Stimulated activated naive CD8-positive, alpha-beta T cell treated with anti-CD3 and anti-CD28 coated beads, Interleukin-15, amount 100 ng/mL, for 72 hours (primary cell): Measurements from ENCODE around the gene GRIK5.
"Not testable (repeated sequence)": the region's sequence is repeated elsewhere in the genome, so short reads cannot be mapped to it uniquely, and the experiment has no call there.

Experiments used
- ATAC-seq: fragments of 150-1000 bp; cut with Tn5 transposase; 2 replicates; pipeline ENCODE4 v1.10.0; 2021; ENCODE audit warnings: mild to moderate bottlenecking, moderate library complexity
- DNase-seq, 2 donors: peaks; one replicate each; pipeline ENCODE4 v3.0.0; 2021 to 2022
- H3K27ac Mint-ChIP-seq, 2 donors: one replicate each; pipeline ENCODE4 v1.8.0; 2022; ENCODE audit warnings: mild to moderate bottlenecking in 2 of 2, mixed read lengths in 2 of 2, moderate library complexity in 2 of 2
- H3K27me3 Mint-ChIP-seq: one replicate; pipeline ENCODE4 v1.8.0; 2022; ENCODE audit warnings: mixed read lengths
- H3K4me1 Mint-ChIP-seq: one replicate; pipeline ENCODE4 v1.8.0; 2022; ENCODE audit warnings: mild to moderate bottlenecking, mixed read lengths
- H3K4me3 Mint-ChIP-seq, 2 donors: one replicate each; pipeline ENCODE4 v1.8.0; 2022; ENCODE audit warnings: mild to moderate bottlenecking in 2 of 2, mixed read lengths in 2 of 2, moderate library complexity in 1 of 2
- H3K9me3 Mint-ChIP-seq, 2 donors: one replicate each; pipeline ENCODE4 v1.8.0; 2022; ENCODE audit warnings: mixed read lengths in 2 of 2

GRIK5 gene

GRCh38 chr19:42051166-42052115 is 18.6 kb downstream of the GRIK5 start:
- ATAC-seq (peak; percentile 95), DNase-seq (peak; percentile 20 to 53)
- Mint-ChIP-seq H3K4me3 (no peak overlapping the region), H3K27ac (peak overlapping the region in 1 of 2 donors; percentile 86), H3K9me3 (no peaks in the 10 kb centered on the region), H3K4me1 (peaks cover 20% of the 10 kb centered on the region), H3K27me3 (no peaks in the 10 kb centered on the region)

- Mint-ChIP-seq H3K9me3 (no peaks in the 10 kb centered on the region), H3K4me1 (peaks cover 20% of the 10 kb centered on the region), H3K4me3 (peak overlapping the region; percentile 27 to 41), H3K27ac (no peak overlapping the region), H3K27me3 (no peaks in the 10 kb centered on the region)
- no peak for ATAC-seq
- no peak for DNase-seq
Observed at GRCh38 chr19:42048992-42049391, 21.0 kb downstream of the GRIK5 start.

GRCh38 chr19:42045575-42045974 is 24.4 kb downstream of the GRIK5 start:
- no peaks in the 10 kb centered on the region for H3K27me3 Mint-ChIP-seq
- no peak for DNase-seq
- no peak overlapping the region for H3K27ac Mint-ChIP-seq
- H3K9me3 Mint-ChIP-seq = no peaks in the 10 kb centered on the region
- ATAC-seq = no peak
- no peak overlapping the region for H3K4me3 Mint-ChIP-seq
- H3K4me1 Mint-ChIP-seq = peaks cover 10% of the 10 kb centered on the region

- Mint-ChIP-seq H3K4me3 (no peak overlapping the region), H3K27me3 (no peaks in the 10 kb centered on the region), H3K27ac (no peak overlapping the region), H3K9me3 (no peaks in the 10 kb centered on the region), H3K4me1 (no peaks in the 10 kb centered on the region)
- no peak for ATAC-seq
- no peak for DNase-seq
Observed at GRCh38 chr19:42042455-42043170, 27.4 kb downstream of the GRIK5 start.

- not testable (repeated sequence) for H3K27ac Mint-ChIP-seq, H3K9me3 Mint-ChIP-seq, H3K4me3 Mint-ChIP-seq, DNase-seq, H3K4me1 Mint-ChIP-seq, H3K27me3 Mint-ChIP-seq, ATAC-seq
Observed at GRCh38 chr19:42040491-42040890, 29.5 kb downstream of the GRIK5 start.

GRCh38 chr19:42040031-42040430 is 30.0 kb downstream of the GRIK5 start:
- no peaks in the 10 kb centered on the region for H3K9me3 Mint-ChIP-seq
- ATAC-seq (no peak), DNase-seq (no peak)
- no peak overlapping the region for H3K27ac Mint-ChIP-seq
- no peaks in the 10 kb centered on the region for H3K27me3 Mint-ChIP-seq
- H3K4me3 Mint-ChIP-seq = no peak overlapping the region
- H3K4me1 Mint-ChIP-seq = peaks cover 1% of the 10 kb centered on the region

GRCh38 chr19:42038666-42039065 is 31.3 kb downstream of the GRIK5 start:
- Mint-ChIP-seq H3K27me3 (peaks cover 9% of the 10 kb centered on the region), H3K4me3 (no peak overlapping the region), H3K9me3 (no peaks in the 10 kb centered on the region), H3K4me1 (peaks cover 9% of the 10 kb centered on the region), H3K27ac (no peak overlapping the region)
- ATAC-seq = no peak
- no peak for DNase-seq

- H3K27me3 Mint-ChIP-seq = peaks cover 9% of the 10 kb centered on the region
- ATAC-seq = no peak
Observed at GRCh38 chr19:42037649-42038048, 32.4 kb downstream of the GRIK5 start.

GRCh38 chr19:42034640-42035391 is 35.2 kb downstream of the GRIK5 start:
- not testable (repeated sequence) for H3K27me3 Mint-ChIP-seq, H3K9me3 Mint-ChIP-seq, H3K4me1 Mint-ChIP-seq
- ATAC-seq (peak; percentile 95), DNase-seq (peak; percentile 63 to 66)
- Mint-ChIP-seq H3K27ac (peak overlapping the region in 1 of 2 donors; percentile 91), H3K4me3 (peak overlapping the region in 1 of 2 donors; percentile 53)

More at GRCh38 chr19:42037649-42038048, 32.4 kb downstream of the GRIK5 start:
- H3K4me3 Mint-ChIP-seq = no peak overlapping the region
- DNase-seq = no peak
- H3K4me1 Mint-ChIP-seq = peaks cover 9% of the 10 kb centered on the region
- H3K9me3 Mint-ChIP-seq = no peaks in the 10 kb centered on the region
- no peak overlapping the region for H3K27ac Mint-ChIP-seq

- no peak for ATAC-seq
- no peaks in the 10 kb centered on the region for H3K9me3 Mint-ChIP-seq
Observed at GRCh38 chr19:42033413-42033812, 36.6 kb downstream of the GRIK5 start.

GRCh38 chr19:42032431-42032830 is 37.6 kb downstream of the GRIK5 start:
- ATAC-seq (no peak), DNase-seq (no peak)
- Mint-ChIP-seq H3K4me1 (peaks cover 9% of the 10 kb centered on the region), H3K4me3 (no peak overlapping the region), H3K9me3 (no peaks in the 10 kb centered on the region), H3K27ac (no peak overlapping the region), H3K27me3 (peaks cover 9% of the 10 kb centered on the region)

More at GRCh38 chr19:42033413-42033812, 36.6 kb downstream of the GRIK5 start:
- DNase-seq = no peak
- H3K27me3 Mint-ChIP-seq = peaks cover 9% of the 10 kb centered on the region
- H3K27ac Mint-ChIP-seq = no peak overlapping the region
- no peak overlapping the region for H3K4me3 Mint-ChIP-seq
- peaks cover 9% of the 10 kb centered on the region for H3K4me1 Mint-ChIP-seq

- Mint-ChIP-seq H3K27ac (no peak overlapping the region), H3K4me1 (peaks cover 9% of the 10 kb centered on the region), H3K9me3 (no peaks in the 10 kb centered on the region), H3K4me3 (no peak overlapping the region), H3K27me3 (peaks cover 9% of the 10 kb centered on the region)
- DNase-seq (no peak), ATAC-seq (no peak)
Observed at GRCh38 chr19:42030645-42031440, 39.2 kb downstream of the GRIK5 start.

GRCh38 chr19:42028304-42029216 is 41.4 kb downstream of the GRIK5 start:
- ATAC-seq = no peak
- H3K27ac Mint-ChIP-seq = no peak overlapping the region
- H3K9me3 Mint-ChIP-seq = no peaks in the 10 kb centered on the region
- peaks cover 13% of the 10 kb centered on the region for H3K27me3 Mint-ChIP-seq
- no peak overlapping the region for H3K4me3 Mint-ChIP-seq
- DNase-seq = peak; percentile 28 to 33
- H3K4me1 Mint-ChIP-seq = no peaks in the 10 kb centered on the region

GRCh38 chr19:42024622-42025111 is 45.3 kb downstream of the GRIK5 start:
- no peak for DNase-seq
- ATAC-seq = no peak
- Mint-ChIP-seq H3K4me3 (no peak overlapping the region), H3K27ac (no peak overlapping the region), H3K27me3 (peaks cover 21% of the 10 kb centered on the region), H3K9me3 (no peaks in the 10 kb centered on the region), H3K4me1 (peaks cover 7% of the 10 kb centered on the region)
